KMS-11 (cell line): ENCODE results near the gene CADM3.

Source experiments
- H2AFZ ChIP-seq: fragments of 200-600 bp; sonication (generic); 2 replicates; pipeline ENCODE4 v1.6.1; 2016; ENCODE audit warnings: antibody characterized with exemption, mixed run types, low read depth
- H3K27ac ChIP-seq: fragments of 200-600 bp; sonication (generic); 2 replicates; pipeline ENCODE4 v1.6.1; 2016; ENCODE audit warnings: mild to moderate bottlenecking, mixed run types
- H3K27me3 ChIP-seq: fragments of 200-600 bp; sonication (generic); 2 replicates; pipeline ENCODE4 v1.6.1; 2017; ENCODE audit warnings: mild to moderate bottlenecking, low read depth, mixed run types, moderate library complexity; ENCODE audit not compliant: insufficient read depth
- H3K36me3 ChIP-seq: fragments of 200-600 bp; sonication (generic); 2 replicates; pipeline ENCODE4 v1.6.1; 2017; ENCODE audit warnings: mild to moderate bottlenecking, mixed run types; ENCODE audit not compliant: insufficient read depth
- H3K4me1 ChIP-seq: fragments of 200-600 bp; sonication (generic); 2 replicates; pipeline ENCODE4 v1.6.1; 2016; ENCODE audit warnings: mild to moderate bottlenecking, low read depth, mixed run types; ENCODE audit not compliant: poor library complexity, severe bottlenecking
- H3K4me2 ChIP-seq: fragments of 200-600 bp; sonication (generic); 2 replicates; pipeline ENCODE4 v1.7.0; 2016; ENCODE audit warnings: mild to moderate bottlenecking, mixed run types
- H3K4me3 ChIP-seq: fragments of 200-600 bp; sonication (generic); IDR thresholded peaks from 2 replicates; pipeline ENCODE4 v1.6.1; 2017; ENCODE audit warnings: low read depth, low read length, mixed read lengths; ENCODE audit not compliant: insufficient read depth
- H3K79me2 ChIP-seq: fragments of 200-600 bp; sonication (generic); 2 replicates; pipeline ENCODE4 v1.6.1; 2016; ENCODE audit warnings: low read depth, mixed run types; ENCODE audit not compliant: insufficient read depth
- H3K9ac ChIP-seq: fragments of 200-600 bp; sonication (generic); 2 replicates; pipeline ENCODE4 v1.6.1; 2016; ENCODE audit warnings: mild to moderate bottlenecking, mixed run types
- H4K20me1 ChIP-seq: fragments of 200-600 bp; sonication (generic); 2 replicates; pipeline ENCODE4 v1.6.1; 2016; ENCODE audit warnings: mild to moderate bottlenecking, mixed run types; ENCODE audit not compliant: insufficient read depth
- TF ChIP-seq, protein P1 (sequence below): fragments of 200-600 bp; sonication (generic); conservative IDR thresholded peaks from 2 replicates; pipeline ENCODE4 v1.6.1; 2017; ENCODE audit warnings: low read depth, mild to moderate bottlenecking, antibody characterized with exemption, low read length, moderate library complexity, mixed read lengths

The CADM3 gene

GRCh38 chr1:159222075-159222865, 50.9 kb downstream of the CADM3 start:
- Histone ChIP-seq H3K27me3 (no peaks in the 10 kb centered on the region), H2AFZ (no peak overlapping the region), H3K36me3 (no peaks in the 10 kb centered on the region), H3K79me2 (no peaks in the 10 kb centered on the region), H4K20me1 (no peaks in the 10 kb centered on the region), H3K4me2 (no peak overlapping the region), H3K4me1 (no peaks in the 10 kb centered on the region), H3K4me3 (no peak overlapping the region), H3K9ac (no peak overlapping the region), H3K27ac (no peak overlapping the region)
- TF ChIP-seq, protein P1, sequence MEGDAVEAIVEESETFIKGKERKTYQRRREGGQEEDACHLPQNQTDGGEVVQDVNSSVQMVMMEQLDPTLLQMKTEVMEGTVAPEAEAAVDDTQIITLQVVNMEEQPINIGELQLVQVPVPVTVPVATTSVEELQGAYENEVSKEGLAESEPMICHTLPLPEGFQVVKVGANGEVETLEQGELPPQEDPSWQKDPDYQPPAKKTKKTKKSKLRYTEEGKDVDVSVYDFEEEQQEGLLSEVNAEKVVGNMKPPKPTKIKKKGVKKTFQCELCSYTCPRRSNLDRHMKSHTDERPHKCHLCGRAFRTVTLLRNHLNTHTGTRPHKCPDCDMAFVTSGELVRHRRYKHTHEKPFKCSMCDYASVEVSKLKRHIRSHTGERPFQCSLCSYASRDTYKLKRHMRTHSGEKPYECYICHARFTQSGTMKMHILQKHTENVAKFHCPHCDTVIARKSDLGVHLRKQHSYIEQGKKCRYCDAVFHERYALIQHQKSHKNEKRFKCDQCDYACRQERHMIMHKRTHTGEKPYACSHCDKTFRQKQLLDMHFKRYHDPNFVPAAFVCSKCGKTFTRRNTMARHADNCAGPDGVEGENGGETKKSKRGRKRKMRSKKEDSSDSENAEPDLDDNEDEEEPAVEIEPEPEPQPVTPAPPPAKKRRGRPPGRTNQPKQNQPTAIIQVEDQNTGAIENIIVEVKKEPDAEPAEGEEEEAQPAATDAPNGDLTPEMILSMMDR = no peak

DNA sequence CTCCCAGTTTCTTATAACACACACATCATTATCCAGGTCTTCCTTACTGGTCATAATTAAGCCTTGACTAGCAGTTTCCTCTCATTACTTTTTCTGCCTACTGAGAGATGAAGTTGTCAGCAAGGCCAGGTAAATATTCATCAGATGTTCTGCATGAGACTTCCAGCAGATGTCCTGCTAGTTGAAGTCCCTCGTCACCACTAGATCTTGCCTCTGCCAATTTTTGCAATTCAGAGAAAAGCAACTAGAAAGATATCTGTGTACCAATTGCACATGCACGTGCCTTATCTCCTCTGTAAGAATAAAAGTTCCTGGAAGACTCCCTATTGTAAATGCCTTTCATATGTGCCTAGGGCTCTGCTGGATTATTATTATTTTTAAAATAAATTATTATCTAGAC, 51.6 kb downstream of the CADM3 start:
- Histone ChIP-seq H3K4me2 (no peak overlapping the region), H3K36me3 (no peaks in the 10 kb centered on the region), H2AFZ (no peak overlapping the region), H3K4me1 (no peaks in the 10 kb centered on the region), H3K4me3 (no peak overlapping the region), H3K27me3 (no peaks in the 10 kb centered on the region), H3K79me2 (no peaks in the 10 kb centered on the region), H3K9ac (no peak overlapping the region), H3K27ac (no peak overlapping the region), H4K20me1 (no peaks in the 10 kb centered on the region)
- TF ChIP-seq, protein P1 = no peak

DNA sequence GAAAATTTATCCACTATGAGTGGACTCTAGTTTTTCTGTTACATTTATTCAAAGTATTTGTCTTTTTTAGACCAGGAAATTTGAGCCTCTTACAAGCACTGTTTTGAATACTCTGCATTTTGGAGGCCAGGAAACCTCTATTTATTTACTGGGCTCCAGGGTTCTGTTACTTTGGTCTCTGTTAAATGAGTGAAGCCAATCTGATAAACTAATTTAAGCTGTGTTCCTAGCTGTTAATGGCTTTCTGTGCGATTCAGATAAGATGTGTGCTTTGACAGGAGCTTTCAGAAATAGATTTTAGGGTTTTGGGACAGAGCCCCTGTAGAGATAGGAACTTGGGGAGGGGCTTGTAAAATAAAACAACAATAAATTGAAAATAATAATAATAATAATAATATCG, 57.1 kb downstream of the CADM3 start:
- H4K20me1 ChIP-seq = no peaks in the 10 kb centered on the region
- H3K27ac ChIP-seq = no peak overlapping the region
- no peak overlapping the region for H3K4me2 ChIP-seq
- H3K4me3 ChIP-seq = no peak overlapping the region
- H3K9ac ChIP-seq = no peak overlapping the region
- no peaks in the 10 kb centered on the region for H3K27me3 ChIP-seq
- no peak overlapping the region for H2AFZ ChIP-seq
- H3K36me3 ChIP-seq = no peaks in the 10 kb centered on the region
- TF ChIP-seq, protein P1 = no peak
- H3K4me1 ChIP-seq = no peaks in the 10 kb centered on the region
- no peaks in the 10 kb centered on the region for H3K79me2 ChIP-seq

GRCh38 chr1:159229260-159229885, 58.0 kb downstream of the CADM3 start:
- Histone ChIP-seq H2AFZ (no peak overlapping the region), H3K4me1 (no peaks in the 10 kb centered on the region), H3K27ac (no peak overlapping the region), H3K79me2 (no peaks in the 10 kb centered on the region), H3K4me3 (no peak overlapping the region), H3K4me2 (no peak overlapping the region), H3K9ac (no peak overlapping the region), H3K36me3 (no peaks in the 10 kb centered on the region; the same call in 1 of the 2 replicates), H3K27me3 (no peaks in the 10 kb centered on the region), H4K20me1 (no peaks in the 10 kb centered on the region)
- TF ChIP-seq, protein P1 = no peak
